GOT3 (cell line): ENCODE data around the gene PCNX2.

Experiments
- DNase-seq: peaks from one replicate; lab custom pipeline; 2025; ENCODE audit warnings: mixed read lengths; lab: John Stamatoyannopoulos, UW

Gene PCNX2

DNA sequence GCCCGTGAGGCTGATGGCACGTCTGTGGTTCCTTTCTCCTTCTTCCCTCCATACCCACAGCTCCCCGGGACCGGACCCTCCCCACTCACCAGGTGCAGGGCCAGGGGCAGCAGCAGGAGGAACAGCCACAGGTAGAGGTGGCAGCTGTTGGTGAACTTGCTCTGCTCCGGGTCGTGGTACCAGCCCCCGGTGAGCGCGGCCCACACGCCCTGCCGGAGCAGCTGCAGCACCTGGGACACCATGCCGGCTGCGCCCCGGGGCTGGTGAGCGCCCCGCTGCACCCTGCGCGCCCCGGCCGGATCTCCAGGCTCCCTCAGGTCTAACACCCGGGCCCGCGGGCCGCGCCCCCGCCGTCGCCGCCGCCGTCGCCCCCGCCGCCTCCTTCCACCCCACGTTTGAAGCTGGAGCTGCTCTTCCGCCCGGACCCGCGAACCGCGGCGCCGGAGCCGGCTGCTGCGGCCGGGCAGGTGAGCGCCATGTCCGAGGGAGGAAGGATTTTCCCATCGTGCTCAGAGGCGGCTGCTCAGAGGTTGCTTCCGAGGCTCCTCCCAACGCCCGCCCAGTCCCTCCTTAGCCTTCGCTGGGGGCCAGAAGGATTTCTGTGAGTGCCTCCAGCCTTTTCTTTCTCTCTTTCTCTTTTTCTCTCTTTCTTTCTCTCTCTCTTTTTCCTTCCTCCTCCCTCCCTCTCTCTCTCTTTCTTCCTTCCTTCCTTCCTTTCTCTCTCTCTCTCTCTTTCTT is at the start of gene PCNX2:
Gene PCNX2 (minus strand): TSS at position 489 of the 738 bp plus-strand sequence. CDS start 247 bp downstream, at position 242.
- DNase-seq, result no peak

GRCh38 chr1:233343262-233343661 is 47.7 kb upstream of the PCNX2 start:
- no peak for DNase-seq

- no peak for DNase-seq
Observed at GRCh38 chr1:233342086-233342485, 46.6 kb upstream of the PCNX2 start.

DNA sequence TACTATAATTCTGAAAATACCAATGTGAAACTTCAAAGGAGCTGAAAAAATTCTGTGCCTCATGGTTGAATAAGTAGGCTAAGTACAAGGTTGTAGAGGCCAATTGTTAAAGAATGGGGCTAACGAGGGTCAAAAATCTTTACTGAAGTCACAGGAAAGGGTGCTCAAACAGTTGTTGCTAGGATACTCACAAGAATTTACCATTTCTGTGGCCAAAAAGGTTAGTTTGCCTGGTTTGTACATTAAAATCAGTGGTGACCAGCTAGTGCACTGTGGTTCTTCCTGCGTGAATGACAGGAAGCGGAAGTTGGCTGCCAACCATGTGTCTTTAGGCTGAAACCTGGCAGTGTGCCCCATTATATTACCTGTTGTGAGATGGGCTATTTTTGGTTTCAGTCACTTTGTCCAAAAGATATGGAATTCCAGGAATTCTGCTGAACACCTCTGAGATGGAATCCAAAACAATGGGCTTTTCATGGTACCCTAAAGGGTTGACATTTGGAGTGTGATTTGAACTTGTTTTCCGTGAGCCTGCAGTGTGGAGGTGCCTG is 45.5 kb upstream of the PCNX2 start:
- no peak for DNase-seq

GRCh38 chr1:233340031-233340555 is 44.6 kb upstream of the PCNX2 start:
- DNase-seq, result no peak

GRCh38 chr1:233338102-233338501 is 42.6 kb upstream of the PCNX2 start:
- DNase-seq, result no peak

DNA sequence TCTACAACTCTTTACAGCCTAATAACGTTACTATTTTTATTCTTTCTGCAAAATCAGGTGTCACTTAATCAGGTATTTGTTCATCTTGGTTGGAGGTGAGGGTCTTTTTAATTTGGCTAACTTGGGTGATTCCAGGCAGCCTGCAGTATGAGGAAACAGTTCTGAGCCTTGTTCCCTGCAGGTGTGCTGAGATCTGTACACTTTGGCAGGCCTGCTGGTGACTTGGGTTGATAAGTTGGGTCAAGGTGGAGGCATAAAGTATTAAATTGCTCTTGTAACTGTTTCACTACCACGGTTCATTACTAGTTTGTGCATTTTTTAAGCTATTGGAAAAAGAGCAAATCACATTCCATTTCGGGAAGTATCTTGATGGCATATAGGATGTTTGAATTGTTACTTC is 42.0 kb upstream of the PCNX2 start:
- no peak for DNase-seq

- DNase-seq, result no peak
Observed at GRCh38 chr1:233336554-233337456, 41.3 kb upstream of the PCNX2 start.

GRCh38 chr1:233334092-233334491 is 38.6 kb upstream of the PCNX2 start:
- no peak for DNase-seq

GRCh38 chr1:233333086-233333485 is 37.6 kb upstream of the PCNX2 start:
- no peak for DNase-seq

DNA sequence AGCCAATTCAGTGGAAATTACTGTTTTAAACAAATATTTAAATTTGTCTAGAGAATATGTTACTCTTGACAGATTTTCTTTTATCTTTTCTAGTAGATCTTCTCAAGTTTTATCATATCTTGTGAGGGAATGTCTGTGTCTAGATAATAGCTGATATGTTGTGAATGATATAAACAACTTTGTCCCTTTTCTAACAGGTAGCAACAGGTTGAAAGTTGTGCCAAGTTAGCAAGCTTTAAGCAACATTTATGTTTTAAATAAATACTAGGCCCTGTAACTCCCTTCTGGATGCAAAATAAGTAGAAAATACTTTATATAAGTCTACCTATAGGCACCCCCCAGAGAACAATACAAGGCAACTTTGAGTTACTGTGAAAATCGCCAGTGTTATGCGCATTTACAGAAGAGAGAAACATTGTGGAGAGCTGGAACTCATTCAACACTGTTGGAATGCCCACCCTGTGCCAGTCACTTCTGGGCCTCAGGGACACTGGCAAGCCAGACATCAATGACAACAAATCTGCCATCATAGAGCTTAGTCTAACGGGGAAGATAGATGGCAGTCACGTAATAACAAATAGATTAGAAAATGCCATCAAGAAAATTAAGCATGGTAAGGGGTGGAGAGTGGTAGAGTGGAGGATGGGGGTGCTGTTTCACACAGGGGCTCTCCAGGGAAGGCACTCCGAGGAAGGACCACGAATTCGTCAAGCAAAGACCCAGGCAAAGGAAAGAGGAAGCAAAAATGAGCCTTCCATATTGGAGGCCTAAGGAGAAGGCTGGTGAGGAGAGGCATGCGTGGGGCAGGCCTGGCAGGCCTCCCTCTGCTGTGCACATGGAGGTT is 36.4 kb upstream of the PCNX2 start:
- no peak for DNase-seq

- no peak for DNase-seq
Observed at GRCh38 chr1:233328142-233328921, 32.8 kb upstream of the PCNX2 start.

DNA sequence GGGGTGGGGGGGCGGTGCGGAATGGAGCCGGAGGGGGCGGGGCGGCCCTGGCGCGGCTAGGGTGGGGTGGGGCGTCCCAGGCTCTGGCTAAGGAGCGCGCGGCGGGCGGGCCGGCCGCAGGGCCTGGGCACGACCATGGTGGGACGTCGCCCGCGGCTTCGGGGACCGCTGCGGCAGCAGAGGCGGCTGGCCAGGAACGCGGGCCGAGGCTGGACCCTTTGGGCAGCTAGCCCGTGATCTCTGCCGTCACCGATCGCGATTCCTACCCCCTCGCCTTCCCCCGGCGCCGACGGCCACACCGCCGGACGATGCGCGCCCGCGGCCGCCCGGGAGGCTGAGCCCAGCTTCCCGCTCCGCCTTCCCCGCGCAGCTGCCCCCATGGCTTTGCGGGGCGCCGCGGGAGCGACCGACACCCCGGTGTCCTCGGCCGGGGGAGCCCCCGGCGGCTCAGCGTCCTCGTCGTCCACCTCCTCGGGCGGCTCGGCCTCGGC is 32.2 kb upstream of the PCNX2 start, which contains the start of gene MAP3K21:
Gene MAP3K21 (plus strand): TSS at position 74 of the 491 bp plus-strand sequence. CDS start 305 bp downstream, at position 379.
- DNase-seq, result no peak

DNA sequence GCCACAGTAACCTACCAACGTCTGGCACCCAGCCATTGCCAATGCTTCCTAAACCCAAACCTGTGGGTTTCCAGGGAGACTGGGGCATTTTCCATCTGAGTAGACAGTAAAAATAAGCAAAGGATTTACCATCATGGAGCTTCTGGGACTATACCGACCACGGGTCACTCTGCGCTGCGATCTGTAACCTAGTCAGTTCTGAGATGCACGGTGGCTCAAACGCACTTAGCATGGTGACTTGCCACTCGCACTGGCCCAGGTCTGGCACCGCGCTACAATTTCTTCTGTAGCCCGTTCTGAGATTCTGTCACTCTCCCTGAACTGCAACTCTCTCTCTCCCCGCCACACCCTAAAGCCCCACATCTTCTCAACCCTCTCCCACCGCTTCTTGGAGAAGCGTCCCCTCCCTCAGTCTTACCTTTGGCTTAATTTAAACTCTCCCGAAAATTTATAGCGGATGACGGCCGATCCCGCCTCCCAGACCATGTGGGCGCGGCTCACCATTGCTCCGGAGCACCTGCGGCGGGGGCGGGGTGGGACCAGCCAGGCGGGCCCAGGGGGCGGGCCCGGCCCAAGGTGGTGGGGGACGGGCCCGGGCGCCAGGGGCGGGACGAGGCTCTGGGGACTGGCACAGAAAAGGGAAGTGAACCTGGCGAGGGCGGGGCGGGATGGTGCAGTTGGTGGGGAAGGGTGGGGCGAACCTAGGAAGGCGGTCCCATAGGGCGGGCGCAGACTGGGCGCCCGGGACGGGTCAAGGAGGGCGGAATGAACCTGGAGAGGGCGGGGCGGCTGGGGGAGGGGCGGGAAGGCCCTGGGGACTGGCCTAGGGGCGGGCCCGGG is 31.5 kb upstream of the PCNX2 start:
- DNase-seq, result no peak

DNA sequence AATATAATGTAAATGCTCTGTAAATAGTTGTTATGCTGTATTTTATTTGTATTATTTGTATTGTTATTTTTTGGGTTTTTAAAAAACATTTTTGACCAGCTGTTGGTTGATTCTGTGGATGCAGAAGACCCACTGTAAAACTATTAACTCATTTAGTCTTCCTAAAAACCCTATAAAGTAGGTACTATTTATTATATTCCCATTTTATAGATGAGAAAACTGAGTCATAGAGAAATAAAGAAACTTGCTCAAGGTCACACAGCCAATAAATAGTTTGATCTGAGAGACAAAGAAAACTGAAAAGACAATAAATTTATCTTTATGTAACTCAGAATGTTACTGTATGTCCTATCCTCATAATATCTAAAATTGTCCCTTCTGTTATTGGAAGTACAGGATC is 30.8 kb upstream of the PCNX2 start:
- DNase-seq, result no peak

GRCh38 chr1:233323718-233324117 is 28.2 kb upstream of the PCNX2 start:
- no peak for DNase-seq

DNA sequence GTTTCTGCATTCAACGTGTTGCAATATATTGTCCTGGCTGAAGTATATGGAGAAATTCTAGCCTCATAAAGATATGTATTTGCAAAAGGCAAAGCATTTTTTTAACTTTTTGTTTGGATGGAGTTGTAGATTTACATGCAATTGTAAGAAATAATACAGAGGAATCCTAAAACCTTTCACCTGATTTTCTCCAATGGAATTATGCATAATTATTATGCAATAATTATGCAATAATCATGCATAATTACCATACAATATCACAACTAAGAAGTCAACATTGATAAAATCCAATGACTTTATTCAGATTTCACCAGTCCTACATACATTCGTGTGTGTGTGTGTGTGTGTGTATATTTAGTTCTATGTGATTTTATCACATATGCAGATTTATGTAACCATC is 24.5 kb upstream of the PCNX2 start:
- no peak for DNase-seq

GRCh38 chr1:233319272-233319671 is 23.7 kb upstream of the PCNX2 start:
- DNase-seq, result no peak

- DNase-seq, result no peak
Observed at GRCh38 chr1:233316473-233316872, 20.9 kb upstream of the PCNX2 start.
